ENCODE results near the gene KCMF1. TPM values are rescaled to one million over a fixed set of nuclear protein-coding genes. Genes with fewer than 3 reads are reported as not detected.

KCMF1 gene
- total RNA-seq, 1 experiment from 2014 or later: 73.6 TPM

DNA sequence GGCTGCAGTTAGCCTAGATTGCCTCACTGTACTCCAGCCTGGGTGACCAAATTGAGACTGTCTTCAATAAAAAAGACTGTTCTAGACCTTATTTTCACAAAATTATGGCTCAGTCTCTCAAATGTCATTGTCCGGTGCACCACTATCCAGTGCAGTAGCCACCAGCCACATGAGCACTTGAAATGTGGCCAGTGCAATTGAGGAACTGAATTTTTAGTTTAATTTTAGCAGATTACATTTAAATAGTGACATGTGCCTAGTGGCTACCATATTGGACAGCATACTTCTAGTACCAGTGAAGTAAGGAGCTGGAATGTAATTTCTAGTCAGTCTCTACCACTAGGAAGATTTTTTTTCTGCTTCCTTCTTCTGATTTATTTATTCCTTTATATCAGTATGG lies 39.4 kb downstream of the KCMF1 start:
- H3K9me3 ChIP-seq (ENCODE audit: low read length): no peaks in the 10 kb centered on the region
- H3K27me3 ChIP-seq (ENCODE audit: low read length): no peaks in the 10 kb centered on the region
- H3K9me2 ChIP-seq (replicated peaks; ENCODE audit: low read length): no peaks in the 10 kb centered on the region
- BruUV-seq (replicated peaks): no TSS peak
- TF ChIP-seq EZH2 (IDR thresholded peaks at IDR 0.05; ENCODE audit: low read length, unreplicated experiment): no peak
- no peak for TF ChIP-seq EZH2phosphoT487 (IDR thresholded peaks at IDR 0.05; ENCODE audit: borderline replicate concordance, low read length)
- TF ChIP-seq, protein P1, sequence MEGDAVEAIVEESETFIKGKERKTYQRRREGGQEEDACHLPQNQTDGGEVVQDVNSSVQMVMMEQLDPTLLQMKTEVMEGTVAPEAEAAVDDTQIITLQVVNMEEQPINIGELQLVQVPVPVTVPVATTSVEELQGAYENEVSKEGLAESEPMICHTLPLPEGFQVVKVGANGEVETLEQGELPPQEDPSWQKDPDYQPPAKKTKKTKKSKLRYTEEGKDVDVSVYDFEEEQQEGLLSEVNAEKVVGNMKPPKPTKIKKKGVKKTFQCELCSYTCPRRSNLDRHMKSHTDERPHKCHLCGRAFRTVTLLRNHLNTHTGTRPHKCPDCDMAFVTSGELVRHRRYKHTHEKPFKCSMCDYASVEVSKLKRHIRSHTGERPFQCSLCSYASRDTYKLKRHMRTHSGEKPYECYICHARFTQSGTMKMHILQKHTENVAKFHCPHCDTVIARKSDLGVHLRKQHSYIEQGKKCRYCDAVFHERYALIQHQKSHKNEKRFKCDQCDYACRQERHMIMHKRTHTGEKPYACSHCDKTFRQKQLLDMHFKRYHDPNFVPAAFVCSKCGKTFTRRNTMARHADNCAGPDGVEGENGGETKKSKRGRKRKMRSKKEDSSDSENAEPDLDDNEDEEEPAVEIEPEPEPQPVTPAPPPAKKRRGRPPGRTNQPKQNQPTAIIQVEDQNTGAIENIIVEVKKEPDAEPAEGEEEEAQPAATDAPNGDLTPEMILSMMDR (conservative IDR thresholded peaks at IDR 0.05; ENCODE audit: low read depth, low read length): no peak
- H2AFZ ChIP-seq (ENCODE audit: low read length): no peak overlapping the region
- no peak for ATAC-seq
- H3K27ac ChIP-seq (ENCODE audit: low read length): no peak overlapping the region
- DNase-seq: no peak
- peaks cover 24% of the 10 kb centered on the region; the same call in 1 of the 2 replicates for H4K20me1 ChIP-seq (ENCODE audit: low read length)
- H3K36me3 ChIP-seq (ENCODE audit: low read depth, low read length): peaks cover 27% of the 10 kb centered on the region
- no peaks in the 10 kb centered on the region for H3F3A ChIP-seq (ENCODE audit: low read length, unreplicated experiment)
- peaks cover 97% of the 10 kb centered on the region for H3K79me2 ChIP-seq (ENCODE audit: low read length)
- no peak overlapping the region for H3K9ac ChIP-seq (ENCODE audit: low read length)
- no peak overlapping the region for H3K4me2 ChIP-seq (ENCODE audit: low read length)
- POLR2A ChIA-PET (ENCODE audit: unreplicated experiment): no interaction called here
- H3K4me1 ChIP-seq (ENCODE audit: insufficient read depth, low read length): peaks cover 20% of the 10 kb centered on the region
- no peak overlapping the region for H3K4me3 ChIP-seq (ENCODE audit: low read length)
- intact Hi-C loops (cut with micrococcal nuclease): no loop called here
- CTCF ChIA-PET: interaction anchor here (0.7 kb wide), 1 partner anchor 51 kb away, joined by 3 read pairs; no protein-coding TSS in a partner anchor

- Histone ChIP-seq H3K27ac (ENCODE audit: low read length) (no peak overlapping the region), H3K79me2 (ENCODE audit: low read length) (peaks cover 97% of the 10 kb centered on the region), H4K20me1 (ENCODE audit: low read length) (peaks cover 21% of the 10 kb centered on the region; the same call in 1 of the 2 replicates), H3K4me1 (ENCODE audit: insufficient read depth, low read length) (peaks cover 23% of the 10 kb centered on the region), H2AFZ (ENCODE audit: low read length) (no peak overlapping the region), H3K36me3 (ENCODE audit: low read depth, low read length) (peaks cover 27% of the 10 kb centered on the region), H3K9me2 (replicated peaks; ENCODE audit: low read length) (no peaks in the 10 kb centered on the region), H3K4me3 (ENCODE audit: low read length) (no peak overlapping the region), H3F3A (ENCODE audit: low read length, unreplicated experiment) (peaks cover 3% of the 10 kb centered on the region), H3K9me3 (ENCODE audit: low read length) (no peaks in the 10 kb centered on the region), H3K27me3 (ENCODE audit: low read length) (no peaks in the 10 kb centered on the region), H3K4me2 (ENCODE audit: low read length) (no peak overlapping the region), H3K9ac (ENCODE audit: low read length) (no peak overlapping the region)
- TF ChIP-seq, protein P1 (conservative IDR thresholded peaks at IDR 0.05; ENCODE audit: low read depth, low read length): no peak
- TF ChIP-seq EZH2phosphoT487 (IDR thresholded peaks at IDR 0.05; ENCODE audit: borderline replicate concordance, low read length) (no peak), EZH2 (IDR thresholded peaks at IDR 0.05; ENCODE audit: low read length, unreplicated experiment) (no peak)
- POLR2A ChIA-PET (ENCODE audit: unreplicated experiment): no interaction called here
- DNase-seq (peak; percentile 52), ATAC-seq (peak; percentile 55)
- intact Hi-C loops (cut with micrococcal nuclease): no loop called here
- BruUV-seq (replicated peaks): no TSS peak
- CTCF ChIA-PET: interaction anchor here (0.6 kb wide), 1 partner anchor 288 kb away, joined by 6 read pairs; no protein-coding TSS in a partner anchor
Observed at GRCh38 chr2:85011098-85011497, 40.1 kb downstream of the KCMF1 start.

- intact Hi-C loops (cut with micrococcal nuclease): no loop called here
- Histone ChIP-seq H4K20me1 (ENCODE audit: low read length) (peaks cover 21% of the 10 kb centered on the region; the same call in 1 of the 2 replicates), H3K4me1 (ENCODE audit: insufficient read depth, low read length) (peaks cover 23% of the 10 kb centered on the region), H3K27ac (ENCODE audit: low read length) (no peak overlapping the region), H3K4me2 (ENCODE audit: low read length) (no peak overlapping the region), H3F3A (ENCODE audit: low read length, unreplicated experiment) (peaks cover 6% of the 10 kb centered on the region), H3K27me3 (ENCODE audit: low read length) (no peaks in the 10 kb centered on the region), H3K4me3 (ENCODE audit: low read length) (no peak overlapping the region), H2AFZ (ENCODE audit: low read length) (no peak overlapping the region), H3K79me2 (ENCODE audit: low read length) (peaks cover 97% of the 10 kb centered on the region), H3K9ac (ENCODE audit: low read length) (no peak overlapping the region), H3K9me2 (replicated peaks; ENCODE audit: low read length) (no peaks in the 10 kb centered on the region), H3K9me3 (ENCODE audit: low read length) (no peaks in the 10 kb centered on the region), H3K36me3 (ENCODE audit: low read depth, low read length) (peaks cover 27% of the 10 kb centered on the region)
- no TSS peak for BruUV-seq (replicated peaks)
- ATAC-seq (no peak), DNase-seq (no peak)
- CTCF ChIA-PET: no interaction called here
- POLR2A ChIA-PET (ENCODE audit: unreplicated experiment): no interaction called here
- no peak for TF ChIP-seq EZH2phosphoT487 (IDR thresholded peaks at IDR 0.05; ENCODE audit: borderline replicate concordance, low read length)
- TF ChIP-seq, protein P1 (conservative IDR thresholded peaks at IDR 0.05; ENCODE audit: low read depth, low read length): peak; percentile 42; the same call in 1 of the 2 replicates
- no peak for TF ChIP-seq EZH2 (IDR thresholded peaks at IDR 0.05; ENCODE audit: low read length, unreplicated experiment)
Observed at GRCh38 chr2:85011747-85012146, 40.8 kb downstream of the KCMF1 start.

Data from PC-3 (cell line).